K562 treated with DMSO at 1 percent for 48 hours (cell line): ENCODE measurements around the gene MVB12A. TPM values are rescaled to one million over a fixed set of nuclear protein-coding genes. Genes with fewer than 3 reads are reported as not detected.

Experiments
- total RNA-seq: library from RNA; unstranded; fragments of 300-600 nt; gene quantifications from 2 replicates; pipeline ENCODE4 v1.2.3, GENCODE V29; 2022; ENCODE audit warnings: low replicate concordance; ENCODE audit errors: extremely low read depth

MVB12A gene
- total RNA-seq: not detected in 2 replicates

GRCh38 chr19:17419621-17420474, at the start of gene MVB12A:
Gene MVB12A (plus strand): TSS chr19:17420047. CDS start chr19:17420136, 89 bp downstream.

GRCh38 chr19:17376935-17377600, 42.8 kb upstream of the MVB12A start, which contains the start of gene PLVAP:
Gene PLVAP (minus strand): TSS chr19:17377342. CDS start chr19:17377288, 54 bp downstream.

GRCh38 chr19:17393914-17394313, 25.9 kb upstream of the MVB12A start, which contains the start of gene CCDC194:
Gene CCDC194 (minus strand): TSS chr19:17394196. CDS start chr19:17394158, 38 bp downstream.

DNA sequence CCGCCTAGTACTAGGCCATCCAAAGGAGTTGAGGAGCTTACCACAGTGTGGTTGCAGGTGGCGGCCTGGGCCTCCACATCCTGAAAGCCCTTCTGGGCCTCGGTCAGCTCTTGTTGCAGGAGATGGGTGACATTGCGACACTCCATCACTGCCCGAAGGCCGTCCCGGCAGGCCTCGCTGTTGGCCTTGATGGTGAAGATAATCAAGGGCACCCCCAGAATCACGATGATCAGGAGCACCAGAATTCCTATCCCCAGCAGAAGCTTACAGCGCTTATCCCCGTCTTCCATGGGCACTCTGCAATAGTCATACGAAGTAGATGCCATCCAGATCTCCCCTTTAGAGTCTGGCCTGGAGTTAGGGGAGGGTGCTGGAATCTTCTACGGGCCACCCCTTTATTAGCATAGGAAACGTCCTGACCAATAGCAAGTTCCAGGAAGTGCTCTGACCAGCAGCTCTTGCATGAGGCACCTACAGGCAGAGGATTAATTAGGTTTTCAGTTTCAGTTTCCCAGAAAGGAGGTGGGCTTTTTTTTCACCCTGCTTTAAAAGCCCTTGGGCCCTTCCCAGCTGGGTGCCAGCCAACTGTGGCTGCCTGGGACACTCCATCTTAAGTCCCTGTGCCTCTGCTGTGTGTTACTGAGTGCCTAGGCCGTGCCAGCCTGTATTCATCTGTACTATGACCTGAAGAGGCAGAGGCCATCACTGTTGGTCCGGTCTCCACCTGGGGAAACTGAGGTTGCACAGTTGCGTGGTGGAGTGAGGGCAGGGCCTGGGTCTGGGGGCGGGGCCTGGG, 14.4 kb upstream of the MVB12A start, which contains the start of gene BST2:
TSS of gene BST2 (minus strand) at position 381 of the 796 bp plus-strand sequence. CDS start at position 326, 55 bp downstream.

DNA sequence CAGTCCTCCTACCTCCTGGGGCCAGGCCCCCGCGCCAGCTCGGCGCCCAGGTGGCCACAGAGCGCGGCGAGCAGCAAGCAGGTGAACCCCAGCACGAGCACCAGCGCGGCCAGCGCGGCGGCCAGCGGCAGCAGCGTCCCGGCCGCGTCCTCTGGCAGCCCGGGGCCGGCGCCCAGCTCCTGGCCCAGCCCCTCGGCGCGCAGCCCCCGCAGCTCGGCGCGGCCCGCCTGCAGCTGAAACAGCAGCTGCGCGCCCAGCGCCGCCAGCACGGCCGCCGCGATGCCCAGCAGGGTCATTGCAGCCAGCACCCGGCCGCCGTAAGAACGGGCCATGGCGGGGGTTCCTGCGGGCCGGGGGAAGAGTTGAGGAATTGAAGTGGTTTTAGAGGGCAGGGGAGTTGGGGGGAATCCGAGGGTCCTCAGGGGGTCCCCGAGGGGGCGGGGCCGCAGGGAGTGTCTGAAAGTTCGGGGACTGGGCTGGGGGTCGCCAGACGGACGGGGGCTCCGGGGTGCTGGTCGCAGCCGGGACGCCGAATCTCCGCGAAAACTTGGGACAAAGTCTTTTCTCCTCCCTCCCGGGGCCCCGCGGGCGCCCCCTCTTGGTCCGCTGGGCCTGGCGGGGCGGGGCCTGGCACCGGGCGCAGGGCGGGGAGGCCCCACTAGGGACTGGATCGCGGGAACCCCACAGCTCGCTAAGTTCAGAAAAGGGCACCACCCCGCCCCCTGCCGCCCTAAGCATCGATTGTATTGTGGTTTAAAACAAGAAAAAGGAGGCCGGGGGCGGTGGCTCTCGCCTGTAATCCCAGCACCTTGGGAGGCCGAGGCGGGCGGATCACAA, 28.5 kb downstream of the MVB12A start, which contains the start of gene TMEM221:
TSS of gene TMEM221 (minus strand) at position 538 of the 837 bp plus-strand sequence. CDS start at position 332, 206 bp downstream.

DNA sequence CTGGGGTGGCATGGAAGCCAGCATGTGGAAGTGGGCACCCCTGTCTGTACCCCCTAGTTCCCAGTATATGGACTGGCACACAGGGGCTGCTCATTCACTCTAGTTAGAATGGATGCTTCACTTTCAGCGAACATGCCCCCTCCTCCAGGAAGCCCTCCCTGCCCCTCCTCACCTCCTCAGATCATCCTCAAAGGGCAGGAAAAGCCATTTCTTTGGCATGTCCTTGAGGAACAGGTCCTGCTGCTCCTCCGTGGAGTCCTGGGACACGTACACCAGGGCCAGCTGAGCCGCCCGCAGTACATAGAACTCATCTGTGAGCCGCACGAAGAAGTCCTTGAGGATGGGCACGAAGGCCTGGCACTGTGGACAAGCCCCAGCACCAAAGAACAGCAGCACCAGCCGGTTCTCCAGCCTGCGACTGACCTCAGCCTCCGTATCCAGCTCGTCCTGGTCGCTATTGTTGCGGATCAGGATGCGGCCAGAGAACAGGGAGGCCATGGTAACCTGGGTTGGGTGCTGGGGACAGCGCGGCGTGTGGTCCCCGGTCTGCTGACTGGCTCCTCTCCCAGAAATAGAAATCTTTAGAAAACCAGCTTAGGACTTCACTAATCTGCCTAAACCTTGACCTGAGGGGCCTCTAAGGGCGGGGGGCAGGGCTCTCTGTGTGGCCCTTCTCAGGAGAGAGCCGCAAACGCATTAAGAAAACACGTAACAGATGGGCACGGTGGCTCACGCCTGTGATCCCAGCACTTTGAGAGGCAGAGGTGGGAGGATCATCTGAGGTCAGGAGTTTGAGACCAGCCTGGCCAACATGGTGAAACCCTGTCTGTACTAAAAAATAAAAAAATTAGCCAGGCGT, 40.8 kb downstream of the MVB12A start, which contains the start of gene NXNL1:
TSS of gene NXNL1 (minus strand) at position 555 of the 859 bp plus-strand sequence. CDS start at position 498, 57 bp downstream.

DNA sequence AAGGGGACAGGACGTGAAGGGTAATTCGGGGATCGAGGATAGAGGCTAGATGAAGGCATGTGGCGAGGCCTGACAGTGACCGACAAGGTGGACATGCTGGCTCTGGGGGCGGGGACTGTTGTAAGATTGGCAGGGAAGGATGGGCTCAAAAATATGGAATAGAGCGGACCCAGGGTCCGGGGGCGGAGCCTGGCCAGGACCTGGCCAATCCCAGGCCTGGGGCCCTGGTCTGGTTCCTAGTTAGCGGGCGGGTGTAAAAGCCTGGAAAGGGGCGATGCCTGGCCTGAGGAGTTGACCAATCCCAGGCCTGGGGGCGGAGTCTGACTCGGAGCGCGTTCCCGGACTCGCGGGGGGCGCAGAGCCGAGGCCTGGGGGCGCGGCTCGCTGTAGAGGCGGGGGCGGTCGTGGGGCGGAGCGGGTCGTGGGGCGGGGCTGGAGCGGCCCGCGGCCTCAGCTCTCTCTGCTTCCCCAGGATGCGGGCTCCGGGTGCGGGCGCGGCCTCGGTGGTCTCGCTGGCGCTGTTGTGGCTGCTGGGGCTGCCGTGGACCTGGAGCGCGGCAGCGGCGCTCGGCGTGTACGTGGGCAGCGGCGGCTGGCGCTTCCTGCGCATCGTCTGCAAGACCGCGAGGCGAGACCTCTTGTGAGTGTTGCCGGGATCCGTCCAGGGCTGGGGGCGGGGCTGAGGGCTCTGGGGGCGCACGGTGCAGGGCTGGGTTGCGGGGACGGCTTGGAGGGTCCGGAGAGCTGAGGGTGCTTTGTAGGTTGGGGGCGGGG, 50.4 kb downstream of the MVB12A start, which contains the start of gene SLC27A1:
TSS of gene SLC27A1 (plus strand) at position 457 of the 774 bp plus-strand sequence. CDS start at position 474, 17 bp downstream.

Other genes starting within 250 kb of the MVB12A start
- not detected in 2 replicates for gene USE1, start 204.7 kb upstream of the MVB12A start, total RNA-seq
- gene OCEL1, start 193.8 kb upstream of the MVB12A start, total RNA-seq: not detected in 2 replicates
- gene NR2F6, start 174.1 kb upstream of the MVB12A start, total RNA-seq: 322 TPM in 1 of 2 replicates, not detected in the other
- not detected in 2 replicates for gene USHBP1, start 155.3 kb upstream of the MVB12A start, total RNA-seq
- not detected in 2 replicates for gene BABAM1, start 152.6 kb upstream of the MVB12A start, total RNA-seq
- not detected in 2 replicates for gene ANKLE1, start 138.1 kb upstream of the MVB12A start, total RNA-seq
- gene ABHD8, start 116.6 kb upstream of the MVB12A start, total RNA-seq: not detected in 2 replicates
- gene MRPL34, start 114.2 kb upstream of the MVB12A start, total RNA-seq: not detected in 2 replicates
- gene DDA1, start 110.5 kb upstream of the MVB12A start, total RNA-seq: 453 TPM in 1 of 2 replicates, not detected in the other
- not detected in 2 replicates for gene ANO8, start 85.2 kb upstream of the MVB12A start, total RNA-seq
- not detected in 2 replicates for gene GTPBP3, start 82.5 kb upstream of the MVB12A start, total RNA-seq
- gene PLVAP, start 42.7 kb upstream of the MVB12A start, total RNA-seq: not detected in 2 replicates
- not detected in 2 replicates for gene CCDC194, start 25.9 kb upstream of the MVB12A start, total RNA-seq
- gene BST2, start 14.4 kb upstream of the MVB12A start, total RNA-seq: 2,778 TPM in 1 of 2 replicates, not detected in the other
- gene TMEM221, start 28.6 kb downstream of the MVB12A start, total RNA-seq: not detected in 2 replicates
- gene NXNL1, start 40.9 kb downstream of the MVB12A start, total RNA-seq: not detected in 2 replicates
- gene SLC27A1, start 50.5 kb downstream of the MVB12A start, total RNA-seq: not detected in 2 replicates
- not detected in 2 replicates for gene PGLS, start 91.6 kb downstream of the MVB12A start, total RNA-seq
- 98.5 TPM in 1 of 2 replicates, not detected in the other for gene COLGALT1, start 135.6 kb downstream of the MVB12A start, total RNA-seq